GM12891 (cell line): Measurements from ENCODE around the gene HNF4A.

Source experiments
- DNase-seq: peaks from one replicate; pipeline ENCODE4 v3.0.0; 2011; ENCODE audit warnings: low spot score; ENCODE audit not compliant: insufficient read length
- FAIRE-seq: peaks from 2 replicates; lab custom pipeline; 2011; peaks lifted over from hg19 to GRCh38; lab: Jason Lieb, UNC
- PAX5 ChIP-seq: IDR thresholded peaks from 2 replicates; pipeline ENCODE4 v1.6.1; 2011; ENCODE audit warnings: low read length, moderate library complexity, mild to moderate bottlenecking; ENCODE audit not compliant: insufficient read depth, severe bottlenecking
- POLR2A ChIP-seq: IDR thresholded peaks from 2 replicates; pipeline ENCODE4 v1.6.1; 2011; ENCODE audit warnings: low read depth, low read length, control low read depth
- POLR2AphosphoS5 ChIP-seq: IDR thresholded peaks from 2 replicates; pipeline ENCODE4 v1.6.1; 2011; ENCODE audit warnings: low read depth, low read length, control low read depth
- POU2F2 ChIP-seq: IDR thresholded peaks from 2 replicates; pipeline ENCODE4 v1.6.1; 2011; ENCODE audit warnings: low read depth, mild to moderate bottlenecking, control low read depth, low read length, moderate library complexity
- SPI1 ChIP-seq: IDR thresholded peaks from 2 replicates; pipeline ENCODE4 v1.6.1; 2011; ENCODE audit warnings: low read depth, low read length, control low read depth
- TAF1 ChIP-seq: IDR thresholded peaks from 2 replicates; pipeline ENCODE4 v1.6.1; 2011; ENCODE audit warnings: low read depth, low read length, control low read depth

Gene HNF4A

GRCh38 chr20:44477151-44477550 is 121.7 kb downstream of the HNF4A start:
- FAIRE-seq, result no peak

GRCh38 chr20:44478206-44478605 is 122.7 kb downstream of the HNF4A start:
- TF ChIP-seq PAX5 (no peak), TAF1 (no peak), POU2F2 (no peak), SPI1 (no peak), POLR2A (no peak), POLR2AphosphoS5 (no peak)
- no peak for DNase-seq
- no peak for FAIRE-seq

More at GRCh38 chr20:44477151-44477550, 121.7 kb downstream of the HNF4A start:
- TF ChIP-seq SPI1, result no peak
- no peak for TF ChIP-seq POLR2AphosphoS5
- no peak for TF ChIP-seq POLR2A
- TF ChIP-seq POU2F2, result no peak
- no peak for TF ChIP-seq PAX5
- no peak for TF ChIP-seq TAF1
- no peak for DNase-seq

DNA sequence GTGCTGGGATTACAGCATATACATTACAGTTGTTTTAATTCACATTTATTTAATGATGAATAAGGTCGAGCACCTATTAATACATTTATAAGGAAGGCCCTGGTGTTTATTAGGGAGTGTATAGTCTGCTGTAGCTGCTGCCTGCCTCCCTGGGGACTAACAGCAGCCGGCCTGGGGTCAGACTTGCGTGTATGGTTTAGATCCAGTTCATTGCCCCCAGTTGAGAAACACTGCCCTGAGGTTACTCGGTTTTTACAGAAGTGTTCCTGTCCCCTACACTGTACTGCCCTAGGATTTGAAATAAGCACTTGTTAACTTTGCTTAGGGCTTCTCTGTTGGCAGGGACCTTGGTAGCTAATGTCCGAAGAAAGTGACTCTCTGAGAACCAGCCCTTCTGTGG is 124.1 kb downstream of the HNF4A start:
- FAIRE-seq (peak; percentile 56), DNase-seq (no peak)
- TF ChIP-seq TAF1, result no peak
- no peak for TF ChIP-seq POLR2A
- TF ChIP-seq SPI1, result no peak
- TF ChIP-seq POU2F2, result no peak
- TF ChIP-seq PAX5, result no peak

DNA sequence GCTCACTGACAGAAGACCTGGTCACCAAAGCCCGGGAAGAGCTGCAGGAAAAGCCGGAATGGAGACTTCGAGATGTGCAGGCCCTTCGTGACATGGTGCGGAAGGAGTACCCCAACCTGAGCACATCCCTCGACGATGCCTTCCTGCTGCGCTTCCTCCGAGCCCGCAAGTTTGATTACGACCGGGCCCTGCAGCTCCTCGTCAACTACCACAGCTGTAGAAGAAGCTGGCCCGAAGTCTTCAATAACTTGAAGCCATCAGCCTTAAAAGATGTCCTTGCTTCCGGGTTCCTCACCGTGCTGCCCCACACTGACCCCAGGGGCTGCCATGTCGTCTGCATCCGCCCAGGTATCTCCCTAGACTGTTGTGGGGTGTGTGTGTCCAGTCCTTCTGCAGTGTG is 124.6 kb downstream of the HNF4A start:
- DNase-seq (no peak), FAIRE-seq (no peak)
- no peak for TF ChIP-seq POLR2A
- TF ChIP-seq SPI1, result no peak
- TF ChIP-seq POLR2AphosphoS5, result no peak
- no peak for TF ChIP-seq POU2F2
- TF ChIP-seq PAX5, result no peak
- TF ChIP-seq TAF1, result no peak

DNA sequence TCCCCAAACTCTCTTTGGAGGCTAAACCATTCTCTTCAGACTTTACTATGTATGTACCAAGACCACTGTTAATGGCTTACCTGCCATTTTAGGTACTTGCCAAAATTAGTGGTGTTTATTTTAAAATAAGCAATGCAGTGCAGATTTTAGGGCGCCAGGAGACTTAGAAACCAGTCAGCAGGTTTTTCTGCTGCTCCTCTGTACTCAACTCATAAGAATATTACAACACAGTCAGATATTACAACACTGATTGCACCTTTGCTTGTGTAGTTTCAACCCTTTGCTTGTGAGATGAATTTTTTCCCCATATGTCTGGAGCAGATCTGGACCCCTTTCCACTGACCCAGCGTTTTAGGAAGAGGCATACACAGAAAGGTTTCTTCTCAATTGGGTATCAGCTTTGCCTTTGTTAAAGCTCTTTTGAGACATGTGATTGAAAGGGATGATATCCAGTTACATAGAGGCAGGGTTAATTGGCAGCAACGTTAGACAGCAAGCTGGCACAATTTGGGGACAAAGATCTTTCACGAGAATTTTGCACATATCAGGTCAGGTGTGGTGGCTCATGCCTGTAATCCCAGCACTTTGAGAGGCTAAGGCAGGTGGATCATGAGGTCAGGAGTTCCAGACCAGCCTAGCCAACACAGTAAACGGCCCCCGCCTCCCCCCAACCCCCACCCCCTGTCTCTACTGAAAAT is 126.4 kb downstream of the HNF4A start:
- FAIRE-seq, result no peak
- TF ChIP-seq POLR2AphosphoS5, result no peak
- TF ChIP-seq POU2F2, result no peak
- no peak for TF ChIP-seq SPI1
- no peak for TF ChIP-seq TAF1
- TF ChIP-seq PAX5, result no peak
- TF ChIP-seq POLR2A, result no peak
- DNase-seq, result no peak

GRCh38 chr20:44483112-44483511 is 127.6 kb downstream of the HNF4A start:
- DNase-seq (no peak), FAIRE-seq (no peak)
- TF ChIP-seq POLR2AphosphoS5 (no peak), PAX5 (no peak), POLR2A (no peak)
